Trophoblast cell (in vitro differentiated cells and primary cell): ENCODE results near the gene SLC17A3.
A peak's percentile ranks its signal among the peaks of the same experiment; 100 is the strongest.

Experiments used
- DNase-seq, 2 donors: peaks; one replicate each; pipeline ENCODE4 v3.0.0-alpha.2; 2016
- H2AFZ ChIP-seq: 2 replicates; pipeline ENCODE4 v1.6.1; 2013; ENCODE audit warnings: low read length, moderate library complexity, mild to moderate bottlenecking; ENCODE audit not compliant: insufficient read depth, poor library complexity
- H2AK5ac ChIP-seq: 2 replicates; pipeline ENCODE4 v1.6.1; 2013; ENCODE audit warnings: mild to moderate bottlenecking, low read length
- H2BK120ac ChIP-seq: 2 replicates; pipeline ENCODE4 v1.6.1; 2013; ENCODE audit warnings: low read length, mild to moderate bottlenecking, moderate library complexity; ENCODE audit not compliant: insufficient read depth, poor library complexity
- H2BK12ac ChIP-seq: 2 replicates; pipeline ENCODE4 v1.6.1; 2013; ENCODE audit warnings: mild to moderate bottlenecking, low read length, moderate library complexity
- H2BK5ac ChIP-seq: 2 replicates; pipeline ENCODE4 v1.6.1; 2013; ENCODE audit warnings: low read length, low read depth, moderate library complexity, mild to moderate bottlenecking; ENCODE audit not compliant: poor library complexity
- H3K14ac ChIP-seq: 2 replicates; pipeline ENCODE4 v1.6.1; 2013; ENCODE audit warnings: mild to moderate bottlenecking, low read length
- H3K18ac ChIP-seq: 2 replicates; pipeline ENCODE4 v1.6.1; 2013; ENCODE audit warnings: mild to moderate bottlenecking, low read length
- H3K23ac ChIP-seq: 2 replicates; pipeline ENCODE4 v1.6.1; 2013; ENCODE audit warnings: low read length
- H3K27ac ChIP-seq: 2 replicates; pipeline ENCODE4 v1.5.1; 2013; ENCODE audit warnings: low read depth, mild to moderate bottlenecking, inconsistent platforms, low read length, moderate library complexity
- H3K27me3 ChIP-seq: 2 replicates; pipeline ENCODE4 v1.6.1; 2013; ENCODE audit warnings: inconsistent platforms, mild to moderate bottlenecking, low read length, moderate library complexity; ENCODE audit not compliant: insufficient read depth
- H3K36me3 ChIP-seq, 2 experiments: 1 replicate in 1 of 2; 2 replicates in 1 of 2; pipeline ENCODE4 v1.6.1; 2013; ENCODE audit warnings: low read length in 2 of 2, mild to moderate bottlenecking in 2 of 2, moderate library complexity in 1 of 2; ENCODE audit not compliant: insufficient read depth in 2 of 2, control insufficient read depth in 1 of 2
- H3K4ac ChIP-seq: 2 replicates; pipeline ENCODE4 v1.6.1; 2013; ENCODE audit warnings: low read depth, mild to moderate bottlenecking, low read length, moderate library complexity
- H3K4me1 ChIP-seq, 2 experiments: 1 replicate in 1 of 2; 2 replicates in 1 of 2; pipeline ENCODE4 v1.6.1; 2013; ENCODE audit warnings: low read length in 2 of 2, mild to moderate bottlenecking in 2 of 2, moderate library complexity in 1 of 2; ENCODE audit not compliant: insufficient read depth in 2 of 2, control insufficient read depth in 1 of 2
- H3K4me2 ChIP-seq: 2 replicates; pipeline ENCODE4 v1.6.1; 2013; ENCODE audit warnings: inconsistent platforms, mild to moderate bottlenecking, low read length, moderate library complexity
- H3K4me3 ChIP-seq: 2 replicates; pipeline ENCODE4 v1.5.1; 2013; ENCODE audit warnings: mild to moderate bottlenecking, low read depth, low read length, inconsistent platforms
- H3K79me1 ChIP-seq: one replicate; pipeline ENCODE4 v1.6.1; 2013; ENCODE audit warnings: low read length
- H3K79me2 ChIP-seq: 2 replicates; pipeline ENCODE4 v1.6.1; 2013; ENCODE audit warnings: low read length, mild to moderate bottlenecking; ENCODE audit not compliant: control insufficient read depth, insufficient read depth, poor library complexity
- H3K9ac ChIP-seq: 2 replicates; pipeline ENCODE4 v1.6.1; 2013; ENCODE audit warnings: mild to moderate bottlenecking, low read length
- H3K9me3 ChIP-seq: 2 replicates; pipeline ENCODE4 v1.6.1; 2013; ENCODE audit warnings: low read depth, mild to moderate bottlenecking, control low read depth, inconsistent platforms, low read length; ENCODE audit not compliant: insufficient read depth
- H4K12ac ChIP-seq: 2 replicates; pipeline ENCODE4 v1.6.1; 2013; ENCODE audit warnings: low read depth, mild to moderate bottlenecking, low read length, moderate library complexity
- H4K8ac ChIP-seq: 2 replicates; pipeline ENCODE4 v1.6.1; 2013; ENCODE audit warnings: low read depth, mild to moderate bottlenecking, low read length, moderate library complexity
- H4K91ac ChIP-seq: one replicate; pipeline ENCODE4 v1.6.1; 2013; ENCODE audit warnings: low read depth, mild to moderate bottlenecking, low read length, moderate library complexity
- WGBS: extraction: QIAGEN DNeasy Blood & Tissue Kit; methylation state at CpG from one replicate; pipeline ENCODE4 v1.1.7; 2013; ENCODE audit warnings: missing lambda C conversion rate; ENCODE audit not compliant: insufficient read length, insufficient coverage; ENCODE audit errors: extremely low coverage; 5-methylcytosine and 5-hydroxymethylcytosine counted together

SLC17A3 gene

DNA sequence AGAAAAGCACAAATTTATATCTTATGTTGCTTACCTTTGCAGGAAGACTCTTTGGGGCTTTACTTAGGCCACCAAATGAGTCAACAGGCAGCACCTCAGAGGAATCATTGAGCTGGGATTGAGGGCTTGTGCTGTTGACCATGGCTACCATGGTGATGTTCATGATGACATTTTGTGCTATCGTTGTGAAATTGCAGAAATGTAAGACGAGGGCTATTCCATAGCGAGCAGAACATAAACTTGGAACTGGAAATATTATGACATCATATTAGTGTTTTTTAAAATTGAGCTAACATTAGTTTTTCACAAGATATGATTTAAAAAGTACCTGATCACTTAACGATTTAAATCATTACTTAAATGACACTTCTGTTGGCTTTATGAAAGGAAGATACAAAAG lies 11.8 kb downstream of the SLC17A3 start:
- no peak overlapping the region for H3K27ac ChIP-seq
- H4K8ac ChIP-seq, result no peak overlapping the region
- H3K79me2 ChIP-seq, result no peaks in the 10 kb centered on the region
- H2BK5ac ChIP-seq, result no peak overlapping the region
- H3K27me3 ChIP-seq, result no peaks in the 10 kb centered on the region
- no peaks in the 10 kb centered on the region for H3K4me1 ChIP-seq
- H4K12ac ChIP-seq, result no peak overlapping the region
- no peak overlapping the region for H3K23ac ChIP-seq
- H2AK5ac ChIP-seq, result no peak overlapping the region
- no peak overlapping the region for H3K9ac ChIP-seq
- H3K14ac ChIP-seq, result no peak overlapping the region
- H3K18ac ChIP-seq, result no peak overlapping the region
- no peak overlapping the region for H3K4me2 ChIP-seq
- H3K9me3 ChIP-seq, result no peaks in the 10 kb centered on the region
- no peaks in the 10 kb centered on the region for H3K79me1 ChIP-seq
- H2BK120ac ChIP-seq, result no peak overlapping the region
- H3K4ac ChIP-seq, result no peak overlapping the region
- no peak overlapping the region for H3K4me3 ChIP-seq
- DNase-seq, result peak; percentile 62 to 86
- H4K91ac ChIP-seq, result no peak overlapping the region
- no peaks in the 10 kb centered on the region for H3K36me3 ChIP-seq
- no CpG with 5 or more reads among the region's 4 CpGs for WGBS
- no peak overlapping the region for H2AFZ ChIP-seq
- H2BK12ac ChIP-seq, result no peak overlapping the region

DNA sequence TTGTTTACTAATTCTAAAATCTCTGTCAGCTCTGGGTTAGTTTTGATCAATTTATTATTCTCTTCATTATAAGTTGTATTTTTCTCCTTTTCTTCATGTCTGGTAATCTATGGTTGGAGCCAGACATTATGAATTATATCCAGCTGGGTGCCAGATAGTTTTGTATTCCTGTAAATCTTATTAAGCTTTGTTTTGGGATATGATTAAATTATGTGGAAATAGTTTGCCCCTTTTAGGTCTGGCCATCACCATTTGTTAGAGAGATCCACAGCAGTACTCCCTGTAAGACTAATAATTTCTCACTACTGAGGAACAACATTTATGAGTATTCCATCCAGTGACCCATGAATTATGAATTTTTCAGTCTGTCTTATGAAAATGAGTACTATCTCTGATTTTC lies 21.3 kb downstream of the SLC17A3 start:
- Histone ChIP-seq H3K14ac (no peak overlapping the region), H3K9ac (no peak overlapping the region), H2AK5ac (no peak overlapping the region), H2BK12ac (no peak overlapping the region), H2AFZ (no peak overlapping the region), H3K18ac (no peak overlapping the region), H3K23ac (no peak overlapping the region), H3K79me2 (no peaks in the 10 kb centered on the region), H3K4ac (no peak overlapping the region), H4K12ac (no peak overlapping the region), H3K79me1 (no peaks in the 10 kb centered on the region), H2BK5ac (no peak overlapping the region), H2BK120ac (no peak overlapping the region), H3K4me1 (no peaks in the 10 kb centered on the region), H3K27me3 (no peaks in the 10 kb centered on the region), H3K4me2 (no peak overlapping the region), H4K8ac (no peak overlapping the region), H3K36me3 (no peaks in the 10 kb centered on the region), H3K9me3 (no peaks in the 10 kb centered on the region), H4K91ac (no peak overlapping the region), H3K27ac (no peak overlapping the region), H3K4me3 (no peak overlapping the region)
- DNase-seq, result no peak

DNA sequence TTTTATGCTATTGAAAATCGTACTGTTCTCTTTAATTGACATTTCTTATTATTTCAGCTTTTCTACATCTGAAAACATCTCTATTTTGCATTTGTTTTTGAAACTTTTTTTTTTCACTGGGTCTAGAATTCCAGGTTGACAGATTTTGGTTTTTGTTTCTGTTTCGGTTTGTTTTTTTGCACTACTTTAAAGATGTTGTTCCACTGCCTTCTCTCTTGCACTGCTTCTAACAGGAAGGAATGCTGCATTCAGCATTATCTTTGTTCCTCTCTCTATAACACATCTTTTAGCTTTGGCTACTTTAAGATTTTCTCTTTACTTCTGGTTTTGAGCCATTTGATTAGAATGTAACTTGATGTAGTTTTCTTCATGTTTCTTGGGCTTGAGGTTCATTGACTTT lies 22.1 kb downstream of the SLC17A3 start:
- H4K91ac ChIP-seq, result no peak overlapping the region
- H4K8ac ChIP-seq, result no peak overlapping the region
- no peak overlapping the region for H3K4me2 ChIP-seq
- no peak overlapping the region for H2AFZ ChIP-seq
- no peak for DNase-seq
- no peak overlapping the region for H3K27ac ChIP-seq
- no peak overlapping the region for H4K12ac ChIP-seq
- no peak overlapping the region for H2BK120ac ChIP-seq
- H3K23ac ChIP-seq, result no peak overlapping the region
- WGBS, result no CpG with 5 or more reads among the region's 2 CpGs
- H3K4me3 ChIP-seq, result no peak overlapping the region
- H3K9me3 ChIP-seq, result no peaks in the 10 kb centered on the region
- no peaks in the 10 kb centered on the region for H3K79me1 ChIP-seq
- no peaks in the 10 kb centered on the region for H3K4me1 ChIP-seq
- H3K9ac ChIP-seq, result no peak overlapping the region
- H3K18ac ChIP-seq, result no peak overlapping the region
- H2AK5ac ChIP-seq, result no peak overlapping the region
- H3K79me2 ChIP-seq, result no peaks in the 10 kb centered on the region
- no peaks in the 10 kb centered on the region for H3K36me3 ChIP-seq
- H2BK5ac ChIP-seq, result no peak overlapping the region
- no peak overlapping the region for H2BK12ac ChIP-seq
- no peak overlapping the region for H3K14ac ChIP-seq
- no peaks in the 10 kb centered on the region for H3K27me3 ChIP-seq
- H3K4ac ChIP-seq, result no peak overlapping the region

DNA sequence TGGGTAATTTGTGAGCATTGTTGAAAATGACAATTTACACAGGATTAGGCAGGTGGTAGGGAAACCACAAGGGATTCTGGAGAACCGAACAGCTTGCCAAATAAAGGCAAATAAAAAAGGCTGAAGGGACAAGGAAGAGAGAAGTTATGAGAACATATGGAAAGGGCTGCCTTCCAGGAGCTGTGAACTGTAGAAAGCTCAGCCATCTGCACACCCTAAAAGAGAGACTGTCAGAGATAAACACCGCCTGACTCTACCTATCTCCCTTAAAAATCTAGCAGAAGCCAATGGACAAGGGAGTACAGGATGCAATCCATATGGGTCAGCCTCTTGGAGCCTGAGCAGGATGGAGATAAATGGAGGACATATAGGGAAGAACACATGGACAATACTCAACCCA lies 29.5 kb downstream of the SLC17A3 start:
- no peak overlapping the region for H3K4ac ChIP-seq
- no peak overlapping the region for H2AK5ac ChIP-seq
- DNase-seq, result no peak
- H3K4me2 ChIP-seq, result no peak overlapping the region
- no peak overlapping the region for H3K4me3 ChIP-seq
- no peak overlapping the region for H2BK12ac ChIP-seq
- H3K27ac ChIP-seq, result no peak overlapping the region
- no peak overlapping the region for H4K8ac ChIP-seq
- H3K9me3 ChIP-seq, result no peaks in the 10 kb centered on the region
- H3K36me3 ChIP-seq, result no peaks in the 10 kb centered on the region
- no peaks in the 10 kb centered on the region for H3K4me1 ChIP-seq
- no peaks in the 10 kb centered on the region for H3K27me3 ChIP-seq
- no peak overlapping the region for H2BK5ac ChIP-seq
- no peak overlapping the region for H3K18ac ChIP-seq
- H3K79me2 ChIP-seq, result no peaks in the 10 kb centered on the region
- H2AFZ ChIP-seq, result no peak overlapping the region
- no peak overlapping the region for H3K23ac ChIP-seq
- no peak overlapping the region for H4K91ac ChIP-seq
- no peak overlapping the region for H2BK120ac ChIP-seq
- H3K9ac ChIP-seq, result no peak overlapping the region
- H4K12ac ChIP-seq, result no peak overlapping the region
- H3K14ac ChIP-seq, result no peak overlapping the region
- no CpG with 5 or more reads among the region's 2 CpGs for WGBS
- no peaks in the 10 kb centered on the region for H3K79me1 ChIP-seq

DNA sequence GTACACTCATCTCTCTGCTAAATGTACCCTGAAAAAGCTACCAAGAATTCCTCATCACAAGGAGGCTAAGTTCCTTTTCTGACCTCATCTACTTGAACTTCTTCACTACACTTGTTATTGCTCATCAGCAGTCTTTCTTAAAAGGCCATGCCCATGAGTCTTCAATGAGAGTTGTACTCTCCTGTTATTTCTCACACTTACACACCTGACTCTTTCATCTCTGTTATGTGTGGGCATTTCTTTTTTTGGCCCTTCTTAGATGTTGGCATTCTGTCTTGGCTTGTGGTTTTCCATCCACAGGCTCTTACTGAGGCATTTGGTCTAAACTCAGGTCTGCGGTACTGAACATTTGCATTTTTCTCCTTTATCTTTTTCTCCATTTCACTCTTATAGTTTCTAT lies 31.5 kb downstream of the SLC17A3 start:
- H3K36me3 ChIP-seq, result no peaks in the 10 kb centered on the region
- H2BK5ac ChIP-seq, result no peak overlapping the region
- H3K23ac ChIP-seq, result no peak overlapping the region
- no peak overlapping the region for H3K9ac ChIP-seq
- H3K4me2 ChIP-seq, result no peak overlapping the region
- H4K12ac ChIP-seq, result no peak overlapping the region
- H3K14ac ChIP-seq, result no peak overlapping the region
- H2AFZ ChIP-seq, result no peak overlapping the region
- H3K79me1 ChIP-seq, result no peaks in the 10 kb centered on the region
- no peak overlapping the region for H4K91ac ChIP-seq
- H3K9me3 ChIP-seq, result no peaks in the 10 kb centered on the region
- no peaks in the 10 kb centered on the region for H3K27me3 ChIP-seq
- no peak overlapping the region for H3K18ac ChIP-seq
- no peaks in the 10 kb centered on the region for H3K4me1 ChIP-seq
- no peak overlapping the region for H3K4me3 ChIP-seq
- no peak overlapping the region for H4K8ac ChIP-seq
- no peaks in the 10 kb centered on the region for H3K79me2 ChIP-seq
- DNase-seq, result no peak
- no peak overlapping the region for H3K4ac ChIP-seq
- H3K27ac ChIP-seq, result no peak overlapping the region
- no peak overlapping the region for H2AK5ac ChIP-seq
- WGBS, result no CpG with 5 or more reads among the region's 1 CpG
- no peak overlapping the region for H2BK120ac ChIP-seq
- no peak overlapping the region for H2BK12ac ChIP-seq
